ENCODE data around the gene CAVIN4.

DNA sequence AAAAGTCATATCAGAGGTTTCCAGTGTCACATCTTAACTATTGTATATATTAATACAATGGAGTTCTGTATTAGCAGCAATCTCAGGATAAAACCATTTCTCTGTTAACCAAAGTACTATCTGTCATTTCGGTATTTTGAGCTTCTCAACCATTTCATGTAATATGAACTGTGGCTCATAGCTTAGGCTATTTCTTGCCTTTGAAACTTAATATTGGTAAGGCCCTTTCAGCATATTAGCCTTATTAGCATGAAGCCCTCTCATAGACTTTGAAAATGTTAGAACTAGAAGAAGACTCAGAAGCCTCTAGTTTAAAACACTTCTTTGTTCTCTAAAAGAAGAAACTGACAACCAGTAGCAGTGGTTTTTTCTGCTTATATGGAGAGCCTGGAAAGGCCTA lies 731 bp downstream of the CAVIN4 start:
- TF ChIP-seq, protein P1, sequence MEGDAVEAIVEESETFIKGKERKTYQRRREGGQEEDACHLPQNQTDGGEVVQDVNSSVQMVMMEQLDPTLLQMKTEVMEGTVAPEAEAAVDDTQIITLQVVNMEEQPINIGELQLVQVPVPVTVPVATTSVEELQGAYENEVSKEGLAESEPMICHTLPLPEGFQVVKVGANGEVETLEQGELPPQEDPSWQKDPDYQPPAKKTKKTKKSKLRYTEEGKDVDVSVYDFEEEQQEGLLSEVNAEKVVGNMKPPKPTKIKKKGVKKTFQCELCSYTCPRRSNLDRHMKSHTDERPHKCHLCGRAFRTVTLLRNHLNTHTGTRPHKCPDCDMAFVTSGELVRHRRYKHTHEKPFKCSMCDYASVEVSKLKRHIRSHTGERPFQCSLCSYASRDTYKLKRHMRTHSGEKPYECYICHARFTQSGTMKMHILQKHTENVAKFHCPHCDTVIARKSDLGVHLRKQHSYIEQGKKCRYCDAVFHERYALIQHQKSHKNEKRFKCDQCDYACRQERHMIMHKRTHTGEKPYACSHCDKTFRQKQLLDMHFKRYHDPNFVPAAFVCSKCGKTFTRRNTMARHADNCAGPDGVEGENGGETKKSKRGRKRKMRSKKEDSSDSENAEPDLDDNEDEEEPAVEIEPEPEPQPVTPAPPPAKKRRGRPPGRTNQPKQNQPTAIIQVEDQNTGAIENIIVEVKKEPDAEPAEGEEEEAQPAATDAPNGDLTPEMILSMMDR (IDR thresholded peaks at IDR 0.05), result no peak
- TF ChIP-seq EZH2 (IDR thresholded peaks at IDR 0.05; ENCODE audit: borderline replicate concordance, insufficient read depth, low read depth, low read length, poor library complexity, severe bottlenecking), result no peak
